CD8-positive, alpha-beta memory T cell (primary cell): Measurements from ENCODE around the gene OGFR. TPM values are rescaled to one million over a fixed set of nuclear protein-coding genes. Genes with fewer than 3 reads are reported as not detected.
A peak's percentile ranks its signal among the peaks of the same experiment; 100 is the strongest.

Experiments
- CTCF ChIA-PET: fragments of 350-600 bp; sonication (Branson Sonifier 250); formaldehyde crosslinking; loops from one replicate; lab custom pipeline; 2021; ENCODE audit warnings: antibody characterized with exemption; lab: Charles Lee
- POLR2A ChIA-PET: fragments of 350-600 bp; sonication (Branson Sonifier 250); formaldehyde crosslinking; loops from one replicate; lab custom pipeline; 2021; ENCODE audit warnings: antibody characterized with exemption; lab: Charles Lee
- DNase-seq, 5 donors: peaks; one replicate each; pipeline versions ENCODE4 v3.0.0 to v3.0.0-alpha.2; 2020 to 2022; ENCODE audit warnings: mixed read lengths in 1 of 5
- H3K27ac ChIP-seq: one replicate; pipeline ENCODE4 v1.7.0; 2013; ENCODE audit warnings: low read depth, mild to moderate bottlenecking, low read length, moderate library complexity
- H3K27me3 ChIP-seq: 2 replicates; pipeline ENCODE4 v1.7.0; 2013; ENCODE audit warnings: low read length, mild to moderate bottlenecking; ENCODE audit not compliant: insufficient read depth, poor library complexity, severe bottlenecking
- H3K36me3 ChIP-seq: 2 replicates; pipeline ENCODE4 v1.7.0; 2013; ENCODE audit warnings: mild to moderate bottlenecking, low read length, moderate library complexity; ENCODE audit not compliant: insufficient read depth
- H3K4me1 ChIP-seq: 2 replicates; pipeline ENCODE4 v1.7.0; 2013; ENCODE audit warnings: mild to moderate bottlenecking, low read length, moderate library complexity; ENCODE audit not compliant: insufficient read depth
- H3K4me3 ChIP-seq: 2 replicates; pipeline ENCODE4 v1.7.0; 2013; ENCODE audit warnings: mild to moderate bottlenecking, low read length
- H3K9me3 ChIP-seq: 2 replicates; pipeline ENCODE4 v1.7.0; 2013; ENCODE audit warnings: mild to moderate bottlenecking, low read length
- H3K27ac Mint-ChIP-seq, 8 donors: one replicate each; pipeline ENCODE4 v1.8.0; 2020 to 2021; ENCODE audit warnings: mixed read lengths in 8 of 8, mild to moderate bottlenecking in 6 of 8, inconsistent platforms in 3 of 8, moderate library complexity in 3 of 8
- H3K27me3 Mint-ChIP-seq, 2 donors: one replicate each; pipeline ENCODE4 v1.8.0; 2020 to 2021; ENCODE audit warnings: mixed read lengths in 2 of 2, mild to moderate bottlenecking in 1 of 2, moderate library complexity in 1 of 2
- H3K36me3 Mint-ChIP-seq, 3 donors: one replicate each; pipeline ENCODE4 v1.8.0; 2020 to 2021; ENCODE audit warnings: mixed read lengths in 3 of 3, inconsistent platforms in 1 of 3, mild to moderate bottlenecking in 1 of 3
- H3K4me1 Mint-ChIP-seq, 3 donors: one replicate each; pipeline ENCODE4 v1.8.0; 2020 to 2021; ENCODE audit warnings: mixed read lengths in 3 of 3, inconsistent platforms in 1 of 3, mild to moderate bottlenecking in 1 of 3
- H3K4me3 Mint-ChIP-seq, 7 donors: one replicate each; pipeline ENCODE4 v1.8.0; 2020 to 2021; ENCODE audit warnings: mixed read lengths in 7 of 7, mild to moderate bottlenecking in 6 of 7, moderate library complexity in 4 of 7, inconsistent platforms in 2 of 7
- H3K9me3 Mint-ChIP-seq, 5 donors: one replicate each; pipeline ENCODE4 v1.8.0; 2020 to 2022; ENCODE audit warnings: mixed read lengths in 5 of 5, mild to moderate bottlenecking in 3 of 5, moderate library complexity in 2 of 5, inconsistent platforms in 1 of 5
- polyA plus RNA-seq: library from polyadenylated mRNA; unstranded; fragments of 300-500 nt; fragmentation: Illumina TruSeq; gene quantifications from one replicate; pipeline ENCODE4 v1.2.3, GENCODE V29; 2021
- total RNA-seq, 2 experiments: library from RNA; stranded (reverse); gene quantifications; one replicate each; pipeline ENCODE4 v1.2.3, GENCODE V29; 2021

Gene OGFR
- total and polyA plus RNA-seq, 3 experiments from 2014 or later = 45.7 to 64.2 (median 47.9) TPM

DNA sequence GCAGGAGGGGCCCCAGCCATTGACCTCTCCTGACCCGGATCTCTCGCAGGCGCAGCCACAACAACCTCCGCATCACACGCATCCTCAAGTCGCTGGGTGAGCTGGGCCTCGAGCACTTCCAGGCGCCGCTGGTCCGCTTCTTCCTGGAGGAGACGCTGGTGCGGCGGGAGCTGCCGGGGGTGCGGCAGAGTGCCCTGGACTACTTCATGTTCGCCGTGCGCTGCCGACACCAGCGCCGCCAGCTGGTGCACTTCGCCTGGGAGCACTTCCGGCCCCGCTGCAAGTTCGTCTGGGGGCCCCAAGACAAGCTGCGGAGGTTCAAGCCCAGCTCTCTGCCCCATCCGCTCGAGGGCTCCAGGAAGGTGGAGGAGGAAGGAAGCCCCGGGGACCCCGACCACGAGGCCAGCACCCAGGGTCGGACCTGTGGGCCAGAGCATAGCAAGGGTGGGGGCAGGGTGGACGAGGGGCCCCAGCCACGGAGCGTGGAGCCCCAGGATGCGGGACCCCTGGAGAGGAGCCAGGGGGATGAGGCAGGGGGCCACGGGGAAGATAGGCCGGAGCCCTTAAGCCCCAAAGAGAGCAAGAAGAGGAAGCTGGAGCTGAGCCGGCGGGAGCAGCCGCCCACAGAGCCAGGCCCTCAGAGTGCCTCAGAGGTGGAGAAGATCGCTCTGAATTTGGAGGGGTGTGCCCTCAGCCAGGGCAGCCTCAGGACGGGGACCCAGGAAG is 7.7 kb downstream of the OGFR start:
- H3K4me1 ChIP-seq = peaks cover 22% of the 10 kb centered on the region
- peaks cover 8% of the 10 kb centered on the region for H3K27me3 ChIP-seq
- Mint-ChIP-seq H3K9me3 (peaks cover 0 to 2% (median 0%) of the 10 kb centered on the region in 5 donors), H3K27me3 (peaks cover 8 to 19% of the 10 kb centered on the region in 2 donors), H3K4me1 (peaks cover 15 to 34% (median 19%) of the 10 kb centered on the region in 3 donors), H3K36me3 (peaks cover 4 to 54% (median 5%) of the 10 kb centered on the region in 3 donors), H3K4me3 (no peak overlapping the region), H3K27ac (peak overlapping the region in 1 of 8 donors; percentile 74)
- CTCF ChIA-PET = no interaction called here
- H3K9me3 ChIP-seq = no peaks in the 10 kb centered on the region
- H3K4me3 ChIP-seq = no peak overlapping the region
- POLR2A ChIA-PET = no interaction called here
- peaks cover 29% of the 10 kb centered on the region for H3K36me3 ChIP-seq
- DNase-seq = no peak
- no peak overlapping the region for H3K27ac ChIP-seq

DNA sequence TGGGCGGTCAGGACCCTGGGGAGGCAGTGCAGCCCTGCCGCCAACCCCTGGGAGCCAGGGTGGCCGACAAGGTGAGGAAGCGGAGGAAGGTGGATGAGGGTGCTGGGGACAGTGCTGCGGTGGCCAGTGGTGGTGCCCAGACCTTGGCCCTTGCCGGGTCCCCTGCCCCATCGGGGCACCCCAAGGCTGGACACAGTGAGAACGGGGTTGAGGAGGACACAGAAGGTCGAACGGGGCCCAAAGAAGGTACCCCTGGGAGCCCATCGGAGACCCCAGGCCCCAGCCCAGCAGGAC is 8.2 kb downstream of the OGFR start:
- Mint-ChIP-seq H3K4me1 (peaks cover 13 to 29% (median 15%) of the 10 kb centered on the region in 3 donors), H3K9me3 (peaks cover 0 to 2% (median 0%) of the 10 kb centered on the region in 5 donors), H3K4me3 (no peak overlapping the region), H3K27ac (no peak overlapping the region), H3K36me3 (peaks cover 4 to 49% (median 5%) of the 10 kb centered on the region in 3 donors), H3K27me3 (peaks cover 10 to 21% of the 10 kb centered on the region in 2 donors)
- CTCF ChIA-PET = no interaction called here
- no peak overlapping the region for H3K4me3 ChIP-seq
- peaks cover 13% of the 10 kb centered on the region for H3K27me3 ChIP-seq
- no peak for DNase-seq
- peaks cover 16% of the 10 kb centered on the region for H3K4me1 ChIP-seq
- H3K27ac ChIP-seq = no peak overlapping the region
- H3K36me3 ChIP-seq = peaks cover 26% of the 10 kb centered on the region
- no peaks in the 10 kb centered on the region for H3K9me3 ChIP-seq
- POLR2A ChIA-PET = no interaction called here

DNA sequence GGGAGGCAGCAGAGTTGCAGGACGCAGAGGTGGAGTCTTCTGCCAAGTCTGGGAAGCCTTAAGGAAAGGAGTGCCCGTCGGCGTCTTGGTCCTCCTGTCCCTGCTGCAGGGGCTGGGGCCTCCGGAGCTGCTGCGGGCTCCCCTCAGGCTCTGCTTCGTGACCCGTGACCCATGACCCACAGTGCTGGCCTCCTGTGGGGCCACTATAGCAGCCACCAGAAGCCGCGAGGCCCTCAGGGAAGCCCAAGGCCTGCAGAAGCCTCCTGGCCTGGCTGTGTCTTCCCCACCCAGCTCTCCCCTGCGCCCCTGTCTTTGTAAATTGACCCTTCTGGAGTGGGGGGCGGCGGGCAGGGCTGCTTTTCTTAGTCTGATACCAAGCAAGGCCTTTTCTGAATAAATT is 9.0 kb downstream of the OGFR start:
- H3K36me3 ChIP-seq = peaks cover 25% of the 10 kb centered on the region
- DNase-seq = no peak
- H3K4me3 ChIP-seq = no peak overlapping the region
- peaks cover 18% of the 10 kb centered on the region for H3K27me3 ChIP-seq
- no peaks in the 10 kb centered on the region for H3K9me3 ChIP-seq
- peaks cover 16 to 27% of the 10 kb centered on the region in 2 donors for H3K27me3 Mint-ChIP-seq
- H3K27ac Mint-ChIP-seq = peak overlapping the region in 1 of 8 donors; percentile 47
- H3K27ac ChIP-seq = no peak overlapping the region
- POLR2A ChIA-PET = no interaction called here
- H3K9me3 Mint-ChIP-seq = peaks cover 0 to 2% (median 0%) of the 10 kb centered on the region in 5 donors
- CTCF ChIA-PET = no interaction called here
- peaks cover 10% of the 10 kb centered on the region for H3K4me1 ChIP-seq
- peaks cover 0 to 43% (median 0%) of the 10 kb centered on the region in 3 donors for H3K36me3 Mint-ChIP-seq
- H3K4me1 Mint-ChIP-seq = peaks cover 9 to 22% (median 10%) of the 10 kb centered on the region in 3 donors
- H3K4me3 Mint-ChIP-seq = no peak overlapping the region

DNA sequence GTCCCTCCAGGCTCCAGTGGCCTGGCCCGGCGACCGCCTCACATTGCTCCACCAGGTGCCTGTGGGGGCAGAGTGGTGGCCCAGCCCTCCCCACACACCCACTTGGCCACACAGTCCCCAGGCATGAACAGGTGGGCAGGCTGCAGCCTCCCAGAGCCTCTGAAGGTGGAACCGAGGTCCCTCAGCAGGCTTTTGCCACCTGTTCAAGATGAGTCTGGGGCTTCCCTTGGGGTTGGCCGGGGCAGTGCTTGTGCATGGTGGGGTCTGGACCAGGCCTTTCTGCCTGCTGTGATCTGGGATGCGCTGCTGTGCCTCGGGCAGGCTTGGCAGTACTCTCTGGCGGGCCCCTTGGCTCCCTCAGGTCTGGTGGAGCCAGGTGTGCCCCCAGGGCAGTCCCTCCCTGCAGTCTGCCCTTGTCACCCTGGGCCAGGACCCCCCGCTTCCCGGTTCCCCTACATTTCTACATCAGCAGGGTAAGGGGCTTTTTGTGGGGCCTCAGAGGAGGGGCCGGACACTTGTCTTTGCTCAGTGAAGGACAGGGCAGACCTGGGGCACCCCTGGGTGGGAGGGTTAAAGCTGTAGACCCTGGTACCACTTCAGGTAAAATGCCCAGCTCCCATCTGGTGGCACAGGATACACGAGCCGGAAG is 9.5 kb downstream of the OGFR start:
- Histone ChIP-seq H3K27ac (no peak overlapping the region), H3K9me3 (no peaks in the 10 kb centered on the region), H3K4me1 (peaks cover 10% of the 10 kb centered on the region), H3K27me3 (peaks cover 22% of the 10 kb centered on the region), H3K36me3 (peaks cover 21% of the 10 kb centered on the region), H3K4me3 (no peak overlapping the region)
- peaks cover 9 to 22% (median 10%) of the 10 kb centered on the region in 3 donors for H3K4me1 Mint-ChIP-seq
- H3K27me3 Mint-ChIP-seq = peaks cover 16 to 27% of the 10 kb centered on the region in 2 donors
- no peak for DNase-seq
- H3K4me3 Mint-ChIP-seq = peak overlapping the region in 1 of 7 donors; percentile 1
- ChIA-PET POLR2A (interaction anchor here (0.6 to 1.4 kb wide), 2 partner anchors 9 to 105 kb away, joined by 3 to 4 read pairs; partner anchors contain the start of gene OGFR), CTCF (interaction anchor here (1.4 kb wide), 1 partner anchor 75 kb away, joined by 3 read pairs; no protein-coding TSS in a partner anchor)
- peak overlapping the region in 1 of 8 donors; percentile 47 for H3K27ac Mint-ChIP-seq
- H3K9me3 Mint-ChIP-seq = peaks cover 0 to 2% (median 0%) of the 10 kb centered on the region in 5 donors
- H3K36me3 Mint-ChIP-seq = peaks cover 0 to 40% (median 0%) of the 10 kb centered on the region in 3 donors

DNA sequence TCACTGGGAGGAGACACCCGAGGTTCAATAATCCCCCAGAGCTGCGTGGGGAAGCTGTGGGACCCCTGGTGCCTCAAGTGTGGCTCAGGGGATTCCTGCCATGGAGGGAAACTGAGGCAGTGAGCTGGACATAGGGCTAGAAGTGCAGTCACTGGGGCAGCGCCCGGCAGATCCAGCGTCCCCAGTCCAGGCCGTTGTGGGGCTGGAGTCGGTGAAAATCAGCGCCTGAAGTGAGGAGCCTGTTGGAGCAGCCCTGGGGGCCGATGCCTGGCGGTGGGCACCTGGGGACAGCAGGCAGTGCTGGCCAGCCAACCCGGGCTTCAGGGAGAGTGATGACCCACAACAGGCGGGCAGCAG is 10.1 kb downstream of the OGFR start:
- H3K4me3 Mint-ChIP-seq = peak overlapping the region in 2 of 7 donors; percentile 1 to 14
- Histone ChIP-seq H3K9me3 (no peaks in the 10 kb centered on the region), H3K4me3 (no peak overlapping the region), H3K27ac (no peak overlapping the region), H3K27me3 (peaks cover 22% of the 10 kb centered on the region), H3K36me3 (peaks cover 16% of the 10 kb centered on the region), H3K4me1 (peaks cover 10% of the 10 kb centered on the region)
- H3K27me3 Mint-ChIP-seq = peaks cover 16 to 27% of the 10 kb centered on the region in 2 donors
- ChIA-PET POLR2A (interaction anchor here (0.6 to 1.4 kb wide), 3 partner anchors 10 to 107 kb away, joined by 3 to 4 read pairs (median 3); partner anchors contain the start of genes NTSR1 and OGFR), CTCF (interaction anchor here (1.4 kb wide), 1 partner anchor 75 kb away, joined by 3 read pairs; no protein-coding TSS in a partner anchor)
- peaks cover 9 to 22% (median 10%) of the 10 kb centered on the region in 3 donors for H3K4me1 Mint-ChIP-seq
- H3K27ac Mint-ChIP-seq = no peak overlapping the region
- DNase-seq = no peak
- H3K9me3 Mint-ChIP-seq = peaks cover 0 to 2% (median 0%) of the 10 kb centered on the region in 5 donors
- H3K36me3 Mint-ChIP-seq = peaks cover 0 to 35% (median 0%) of the 10 kb centered on the region in 3 donors

GRCh38 chr20:62815066-62815991 is 10.7 kb downstream of the OGFR start:
- ChIA-PET CTCF (interaction anchor here (1.4 kb wide), 2 partner anchors 22 to 76 kb away, joined by 3 read pairs; no protein-coding TSS in a partner anchor), POLR2A (interaction anchor here (0.6 to 1.4 kb wide), 3 partner anchors 10 to 107 kb away, joined by 3 to 4 read pairs (median 3); partner anchors contain the start of genes NTSR1 and OGFR)
- Histone ChIP-seq H3K4me3 (no peak overlapping the region), H3K27me3 (peaks cover 22% of the 10 kb centered on the region), H3K4me1 (peaks cover 10% of the 10 kb centered on the region), H3K9me3 (no peaks in the 10 kb centered on the region), H3K27ac (no peak overlapping the region), H3K36me3 (peaks cover 10% of the 10 kb centered on the region)
- DNase-seq = no peak
- peak overlapping the region in 3 of 8 donors; percentile 5 to 43 (median 16) for H3K27ac Mint-ChIP-seq
- peaks cover 0 to 28% (median 0%) of the 10 kb centered on the region in 3 donors for H3K36me3 Mint-ChIP-seq
- H3K4me3 Mint-ChIP-seq = peak overlapping the region; percentile 23 to 74 (median 34)
- H3K9me3 Mint-ChIP-seq = peaks cover 0 to 2% (median 0%) of the 10 kb centered on the region in 5 donors
- peaks cover 9 to 22% (median 10%) of the 10 kb centered on the region in 3 donors for H3K4me1 Mint-ChIP-seq
- peaks cover 16 to 29% of the 10 kb centered on the region in 2 donors for H3K27me3 Mint-ChIP-seq
